ENCODE data around the gene RFFL.

Gene RFFL

DNA sequence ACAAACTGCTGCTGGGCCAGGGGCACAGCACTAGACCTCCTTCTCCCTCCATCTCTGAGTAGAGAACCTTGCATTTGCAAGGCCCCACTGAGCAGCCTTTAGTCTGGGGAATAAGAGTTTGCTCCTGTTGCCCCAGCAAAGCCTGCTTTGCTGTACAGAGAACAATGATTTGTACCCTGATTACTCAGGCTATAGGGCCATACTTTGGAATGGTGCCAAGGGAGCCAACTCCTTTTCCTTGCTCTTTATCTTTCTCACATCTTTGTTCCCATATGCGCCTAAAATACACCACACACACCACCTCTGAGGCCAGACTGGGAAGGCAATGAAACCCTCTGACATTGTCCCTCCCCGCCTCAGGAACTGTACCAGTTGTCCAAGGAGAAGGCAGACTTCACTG lies 62.0 kb downstream of the RFFL start:
- peak overlapping the region; percentile 41 for H3K27ac ChIP-seq
- TF ChIP-seq, protein P1, sequence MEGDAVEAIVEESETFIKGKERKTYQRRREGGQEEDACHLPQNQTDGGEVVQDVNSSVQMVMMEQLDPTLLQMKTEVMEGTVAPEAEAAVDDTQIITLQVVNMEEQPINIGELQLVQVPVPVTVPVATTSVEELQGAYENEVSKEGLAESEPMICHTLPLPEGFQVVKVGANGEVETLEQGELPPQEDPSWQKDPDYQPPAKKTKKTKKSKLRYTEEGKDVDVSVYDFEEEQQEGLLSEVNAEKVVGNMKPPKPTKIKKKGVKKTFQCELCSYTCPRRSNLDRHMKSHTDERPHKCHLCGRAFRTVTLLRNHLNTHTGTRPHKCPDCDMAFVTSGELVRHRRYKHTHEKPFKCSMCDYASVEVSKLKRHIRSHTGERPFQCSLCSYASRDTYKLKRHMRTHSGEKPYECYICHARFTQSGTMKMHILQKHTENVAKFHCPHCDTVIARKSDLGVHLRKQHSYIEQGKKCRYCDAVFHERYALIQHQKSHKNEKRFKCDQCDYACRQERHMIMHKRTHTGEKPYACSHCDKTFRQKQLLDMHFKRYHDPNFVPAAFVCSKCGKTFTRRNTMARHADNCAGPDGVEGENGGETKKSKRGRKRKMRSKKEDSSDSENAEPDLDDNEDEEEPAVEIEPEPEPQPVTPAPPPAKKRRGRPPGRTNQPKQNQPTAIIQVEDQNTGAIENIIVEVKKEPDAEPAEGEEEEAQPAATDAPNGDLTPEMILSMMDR (conservative IDR thresholded peaks at IDR 0.05): no peak

DNA sequence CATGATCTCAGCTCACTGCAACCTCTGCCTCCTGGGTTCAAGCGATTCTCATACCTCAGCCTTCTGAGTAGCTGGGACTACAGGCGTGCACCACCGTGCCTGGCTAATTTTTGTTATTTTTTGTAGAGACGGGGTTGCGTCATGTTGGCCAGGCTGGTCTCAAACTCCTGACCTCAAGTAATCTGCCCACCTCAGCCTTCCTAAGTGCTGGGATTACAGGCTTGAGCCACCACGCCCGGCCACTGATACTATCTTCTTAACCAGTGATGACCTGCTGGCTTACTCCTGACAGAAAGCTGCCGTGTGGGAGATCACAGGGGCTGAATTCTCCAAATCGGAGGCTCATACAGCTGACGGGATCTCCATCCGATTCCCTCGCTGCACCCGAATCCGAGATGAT lies 62.5 kb downstream of the RFFL start:
- H3K27ac ChIP-seq: peak overlapping the region; percentile 41; the same call in 1 of the 2 replicates

DNA sequence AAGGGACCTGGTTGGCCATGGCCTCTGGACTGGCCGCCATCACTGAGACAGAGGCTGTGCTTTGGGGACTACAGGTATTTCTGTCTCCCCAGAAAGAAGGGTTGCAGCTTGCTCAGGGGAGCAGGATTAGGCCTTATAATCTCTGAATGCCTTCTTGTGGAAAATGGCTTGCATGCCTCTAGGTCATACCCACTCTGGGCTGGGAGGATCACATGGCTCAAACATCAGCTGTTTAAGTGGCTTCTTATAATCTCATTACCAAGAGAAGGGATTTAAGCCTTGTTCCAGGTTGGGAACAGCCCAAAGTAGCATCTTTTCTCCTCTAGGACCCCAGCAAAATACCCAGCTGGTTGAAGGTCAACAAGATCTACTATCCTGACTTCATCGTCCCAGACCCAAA lies 64.1 kb downstream of the RFFL start:
- peak overlapping the region; percentile 99; the same call in 1 of the 2 replicates for H3K27ac ChIP-seq
- TF ChIP-seq, protein P1 (conservative IDR thresholded peaks at IDR 0.05): no peak

DNA sequence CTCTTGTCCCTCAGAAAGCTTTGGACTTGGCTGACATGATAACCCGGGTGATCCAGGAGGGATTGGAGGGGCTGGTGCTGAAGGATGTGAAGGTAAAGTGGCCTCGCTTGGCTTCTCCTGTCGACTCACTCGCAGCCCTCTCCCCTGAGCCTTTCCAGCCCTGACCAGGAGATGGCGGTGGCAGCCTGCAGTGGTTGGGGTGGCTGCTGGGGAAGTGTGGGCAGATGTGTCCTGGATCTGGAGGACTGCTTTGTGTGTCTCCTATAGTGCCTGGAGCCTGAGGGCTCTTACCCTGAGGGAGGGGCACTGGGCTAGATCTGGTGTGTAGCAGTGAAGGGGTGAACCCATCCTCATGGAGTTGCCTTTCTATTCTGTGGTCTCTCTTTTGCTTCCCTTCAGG lies 65.3 kb downstream of the RFFL start:
- TF ChIP-seq, protein P1 (conservative IDR thresholded peaks at IDR 0.05): peak; percentile 86
- H3K27ac ChIP-seq: peak overlapping the region; percentile 99

DNA sequence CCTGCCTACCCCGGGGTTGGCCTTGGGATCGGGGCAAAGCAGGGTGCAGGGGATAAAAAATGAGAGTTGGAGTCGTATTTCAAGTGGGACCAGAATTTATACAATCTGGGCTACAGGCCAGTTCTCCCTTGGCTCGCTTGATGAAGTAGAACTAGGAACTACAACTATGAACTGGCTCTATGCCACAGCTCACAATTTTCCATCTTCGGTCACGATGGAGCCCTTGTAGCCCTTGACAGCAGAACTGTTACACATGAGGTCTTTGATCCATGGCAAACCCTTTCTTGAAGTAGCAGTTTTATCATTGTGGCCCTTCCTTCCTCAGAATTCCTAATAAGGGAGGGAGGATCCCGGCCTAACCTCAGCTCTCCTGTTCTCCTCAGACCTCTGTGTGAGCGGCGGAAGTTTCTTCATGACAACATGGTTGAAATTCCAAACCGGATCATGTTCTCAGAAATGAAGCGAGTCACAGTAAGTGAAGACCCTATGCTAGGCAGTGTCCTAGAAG lies 66.1 kb downstream of the RFFL start:
- TF ChIP-seq, protein P1 (conservative IDR thresholded peaks at IDR 0.05): no peak

DNA sequence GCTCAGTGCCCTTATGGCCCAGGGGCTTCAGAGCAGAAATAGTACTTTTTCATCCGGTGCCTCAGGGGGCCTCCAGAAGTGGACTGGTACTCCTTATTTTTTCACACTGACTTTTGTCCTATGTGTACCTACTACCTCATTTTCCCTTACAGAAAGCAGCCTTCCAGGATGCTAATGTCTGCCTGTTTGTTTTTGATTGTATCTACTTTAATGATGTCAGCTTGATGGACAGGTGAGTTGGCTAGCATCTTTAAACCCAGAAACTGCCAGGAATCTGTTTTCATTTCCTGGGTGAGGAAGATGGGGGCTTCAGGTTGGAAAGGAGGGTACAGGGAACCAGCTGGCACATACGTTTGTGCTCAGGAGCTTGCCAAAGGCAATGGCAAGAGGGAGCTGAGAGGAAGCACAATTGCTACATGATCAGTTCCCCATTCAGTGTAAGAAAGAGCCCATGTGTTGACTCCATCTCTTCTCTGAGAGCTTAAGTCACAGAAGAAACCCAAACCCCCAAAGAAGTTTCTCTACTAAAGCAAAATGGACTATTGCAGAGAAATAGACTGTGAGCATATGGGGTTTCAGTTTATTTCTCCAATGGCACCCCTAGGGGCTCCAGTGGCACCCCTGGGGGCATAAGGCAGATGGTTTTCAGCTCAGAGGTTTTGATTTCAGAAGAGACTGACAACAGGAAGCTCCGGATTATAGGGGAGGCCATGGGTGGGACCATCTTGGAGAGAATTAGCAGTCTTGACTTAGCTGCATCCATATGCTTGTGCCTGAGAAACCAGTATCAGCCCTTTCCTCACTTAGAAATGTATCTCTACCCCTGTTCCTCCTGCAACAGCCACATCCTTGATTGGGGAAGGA lies 66.9 kb downstream of the RFFL start:
- H3K27ac ChIP-seq: peak overlapping the region; percentile 99
- TF ChIP-seq, protein P1 (conservative IDR thresholded peaks at IDR 0.05): no peak

More for the DNA sequence above, 66.1 kb downstream of the RFFL start:
- peak overlapping the region; percentile 99 for H3K27ac ChIP-seq

DNA sequence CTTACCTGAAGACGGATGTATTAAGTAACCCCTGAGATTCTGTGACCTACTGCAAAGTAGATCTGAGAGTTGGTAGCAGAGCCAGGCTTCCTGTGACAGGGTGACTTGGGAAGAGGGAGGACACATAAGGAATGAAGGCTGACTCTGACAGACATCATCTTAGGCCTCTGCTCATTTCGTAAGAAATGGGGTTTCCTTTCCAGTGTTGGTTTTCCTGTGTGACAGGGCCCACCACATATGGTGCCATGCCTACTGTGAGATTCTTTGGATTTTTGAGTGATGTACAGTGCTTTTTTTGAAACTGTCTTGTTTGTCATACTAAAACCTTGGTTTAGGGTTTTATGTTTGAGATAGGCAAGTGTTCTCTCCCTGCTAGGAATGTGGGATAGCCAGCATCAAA lies 70.5 kb downstream of the RFFL start:
- TF ChIP-seq, protein P1 (conservative IDR thresholded peaks at IDR 0.05): no peak
- peak overlapping the region; percentile 99; the same call in 1 of the 2 replicates for H3K27ac ChIP-seq

DNA sequence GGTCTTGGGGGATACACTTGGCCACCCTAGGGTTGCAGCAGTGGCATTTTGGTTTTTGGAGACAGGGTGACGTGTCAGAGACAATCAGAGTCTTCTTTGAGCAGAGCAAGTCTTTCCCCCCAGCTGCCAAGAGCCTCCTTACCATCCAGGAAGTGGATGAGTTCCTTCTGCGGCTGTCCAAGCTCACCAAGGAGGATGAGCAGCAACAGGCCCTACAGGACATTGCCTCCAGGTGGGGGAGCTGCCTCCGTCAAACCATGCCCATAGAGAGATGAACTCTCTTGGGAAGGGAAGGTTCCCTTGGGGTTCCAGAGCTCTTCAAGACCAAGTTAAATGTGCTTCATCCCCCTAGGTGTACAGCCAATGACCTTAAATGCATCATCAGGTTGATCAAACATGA lies 71.9 kb downstream of the RFFL start:
- peak overlapping the region; percentile 99 for H3K27ac ChIP-seq
- TF ChIP-seq, protein P1 (conservative IDR thresholded peaks at IDR 0.05): no peak
